ENCODE measurements around the gene PUS1. TPM values are rescaled to one million over a fixed set of nuclear protein-coding genes. Genes with fewer than 3 reads are reported as not detected.

The PUS1 gene
- total RNA-seq, 1 donor, result 13.0 TPM

DNA sequence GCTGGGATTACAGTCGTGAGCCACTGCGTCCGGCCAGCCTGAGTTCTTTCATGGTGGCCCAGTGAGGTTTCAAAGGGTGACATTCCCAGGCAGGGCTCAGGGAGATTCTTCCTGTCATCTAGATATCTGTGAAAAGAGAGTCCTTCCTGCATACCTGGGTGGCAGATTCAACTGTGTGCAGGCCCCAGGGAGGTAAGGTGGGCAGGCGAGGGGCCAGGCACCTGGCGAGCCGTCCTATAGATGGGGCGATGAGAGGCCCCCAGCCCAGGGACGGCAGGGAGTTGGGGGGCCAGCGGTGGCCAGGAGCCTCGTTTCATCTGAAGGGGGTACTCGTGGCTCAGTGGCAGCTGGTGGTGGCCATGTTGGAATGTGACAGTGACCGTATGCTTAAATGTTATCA, 13.6 kb downstream of the PUS1 start:
- no peak for DNase-seq (ENCODE audit: low read depth)
- TF ChIP-seq, protein P1, sequence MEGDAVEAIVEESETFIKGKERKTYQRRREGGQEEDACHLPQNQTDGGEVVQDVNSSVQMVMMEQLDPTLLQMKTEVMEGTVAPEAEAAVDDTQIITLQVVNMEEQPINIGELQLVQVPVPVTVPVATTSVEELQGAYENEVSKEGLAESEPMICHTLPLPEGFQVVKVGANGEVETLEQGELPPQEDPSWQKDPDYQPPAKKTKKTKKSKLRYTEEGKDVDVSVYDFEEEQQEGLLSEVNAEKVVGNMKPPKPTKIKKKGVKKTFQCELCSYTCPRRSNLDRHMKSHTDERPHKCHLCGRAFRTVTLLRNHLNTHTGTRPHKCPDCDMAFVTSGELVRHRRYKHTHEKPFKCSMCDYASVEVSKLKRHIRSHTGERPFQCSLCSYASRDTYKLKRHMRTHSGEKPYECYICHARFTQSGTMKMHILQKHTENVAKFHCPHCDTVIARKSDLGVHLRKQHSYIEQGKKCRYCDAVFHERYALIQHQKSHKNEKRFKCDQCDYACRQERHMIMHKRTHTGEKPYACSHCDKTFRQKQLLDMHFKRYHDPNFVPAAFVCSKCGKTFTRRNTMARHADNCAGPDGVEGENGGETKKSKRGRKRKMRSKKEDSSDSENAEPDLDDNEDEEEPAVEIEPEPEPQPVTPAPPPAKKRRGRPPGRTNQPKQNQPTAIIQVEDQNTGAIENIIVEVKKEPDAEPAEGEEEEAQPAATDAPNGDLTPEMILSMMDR (IDR thresholded peaks at IDR 0.05; ENCODE audit: insufficient read depth, low read depth, low read length), result no peak
- no peak overlapping the region for H3K4me3 ChIP-seq (ENCODE audit: low read depth, low read length)

DNA sequence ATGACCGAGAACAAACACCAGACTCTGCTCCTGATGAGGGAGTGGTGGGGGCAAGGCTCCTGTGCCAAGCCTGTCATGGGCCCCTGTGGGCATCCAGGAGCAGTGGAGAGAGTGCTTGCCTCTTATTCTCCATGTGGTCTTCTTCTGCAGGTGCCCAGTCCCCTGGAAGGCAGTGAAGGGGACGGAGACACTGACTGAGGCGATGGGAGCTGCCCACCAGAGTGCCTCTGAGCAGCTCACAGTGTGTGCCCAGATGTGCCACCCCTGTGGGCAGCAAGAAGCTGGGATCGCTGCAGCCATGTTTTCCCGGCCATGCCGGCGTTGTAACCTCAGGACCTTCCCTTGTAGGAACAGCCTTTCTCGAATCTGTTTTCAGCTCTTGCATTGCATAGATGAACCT, 14.3 kb downstream of the PUS1 start:
- no peak for DNase-seq (ENCODE audit: low read depth)
- no peak overlapping the region for H3K4me3 ChIP-seq (ENCODE audit: low read depth, low read length)
- TF ChIP-seq, protein P1 (IDR thresholded peaks at IDR 0.05; ENCODE audit: insufficient read depth, low read depth, low read length), result no peak

DNA sequence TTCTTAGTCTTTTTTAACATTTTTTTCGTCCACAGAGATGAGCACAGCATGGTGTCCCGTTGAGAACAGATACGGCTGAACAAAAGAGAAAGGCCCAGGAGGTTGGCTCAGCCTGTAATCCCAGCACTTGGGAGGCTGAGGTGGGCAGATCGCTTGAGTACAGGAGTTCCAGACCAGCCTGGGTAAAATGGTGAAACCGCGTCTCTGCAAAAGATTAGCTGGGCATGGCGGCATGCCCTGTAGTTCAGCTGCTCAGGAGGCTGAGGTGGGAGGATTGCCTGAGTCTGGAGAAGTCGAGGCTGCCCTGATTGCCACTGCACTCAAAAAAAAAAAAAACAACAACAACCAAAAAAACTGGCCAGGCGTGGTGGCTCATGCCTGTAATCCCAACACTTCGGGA, 14.8 kb downstream of the PUS1 start:
- no peak overlapping the region for H3K4me3 ChIP-seq (ENCODE audit: low read depth, low read length)
- DNase-seq (ENCODE audit: low read depth), result no peak
- TF ChIP-seq, protein P1 (IDR thresholded peaks at IDR 0.05; ENCODE audit: insufficient read depth, low read depth, low read length), result no peak

DNA sequence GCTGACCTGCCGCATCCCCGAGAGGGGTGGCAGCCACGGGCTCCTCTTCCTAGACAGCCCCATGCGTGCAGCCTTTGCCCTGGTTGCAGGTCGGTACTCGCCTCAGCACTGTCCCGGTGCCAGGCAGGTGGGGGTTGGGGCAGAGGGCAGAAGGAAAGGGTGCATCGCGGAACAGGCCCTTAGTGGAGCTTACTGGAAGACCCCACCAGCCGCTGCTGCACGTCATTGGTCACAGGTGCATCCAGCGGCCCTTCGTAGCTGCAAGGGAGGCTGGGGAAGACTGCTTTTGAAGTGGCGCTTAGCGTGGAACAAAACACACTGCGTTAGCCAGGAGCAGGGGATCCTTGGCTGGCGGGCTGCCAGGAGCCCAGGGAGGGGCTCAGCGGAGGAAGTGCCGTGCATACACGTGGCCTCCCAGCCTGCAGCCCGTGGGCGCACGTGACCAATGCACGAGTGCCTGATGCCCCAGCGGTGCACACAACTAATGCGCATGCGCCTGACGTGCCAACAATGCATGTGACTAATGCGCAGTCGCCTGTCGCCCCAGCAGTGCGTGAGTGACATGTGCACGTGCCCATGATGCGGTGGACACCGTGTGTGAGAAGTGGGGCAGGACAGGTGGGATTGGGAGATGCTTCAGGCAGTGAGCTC, 15.7 kb downstream of the PUS1 start:
- DNase-seq (ENCODE audit: low read depth), result no peak
- H3K4me3 ChIP-seq (ENCODE audit: low read depth, low read length), result no peak overlapping the region
- TF ChIP-seq, protein P1 (IDR thresholded peaks at IDR 0.05; ENCODE audit: insufficient read depth, low read depth, low read length), result no peak

DNA sequence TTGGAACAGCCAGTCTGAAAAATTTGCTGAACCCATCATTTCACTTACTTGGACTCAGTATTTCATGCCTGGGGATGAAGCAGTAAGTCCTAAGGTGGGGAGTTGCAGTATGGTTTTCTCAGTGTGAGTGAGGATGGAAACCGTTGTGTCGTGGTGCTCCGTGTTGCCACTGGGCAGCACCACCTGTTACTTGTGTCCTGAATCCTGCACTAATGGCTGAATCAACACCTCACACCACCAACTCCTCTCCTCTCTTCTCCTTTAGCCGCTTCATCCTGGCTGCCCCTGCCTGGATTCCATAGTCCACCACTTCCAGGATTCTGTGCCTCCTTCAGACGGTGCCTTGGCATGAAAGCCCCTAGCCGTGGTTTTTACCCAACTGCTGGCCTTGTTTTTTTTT, 17.7 kb downstream of the PUS1 start:
- TF ChIP-seq, protein P1 (IDR thresholded peaks at IDR 0.05; ENCODE audit: insufficient read depth, low read depth, low read length), result no peak
- no peak overlapping the region for H3K4me3 ChIP-seq (ENCODE audit: low read depth, low read length)
- no peak for DNase-seq (ENCODE audit: low read depth)

DNA sequence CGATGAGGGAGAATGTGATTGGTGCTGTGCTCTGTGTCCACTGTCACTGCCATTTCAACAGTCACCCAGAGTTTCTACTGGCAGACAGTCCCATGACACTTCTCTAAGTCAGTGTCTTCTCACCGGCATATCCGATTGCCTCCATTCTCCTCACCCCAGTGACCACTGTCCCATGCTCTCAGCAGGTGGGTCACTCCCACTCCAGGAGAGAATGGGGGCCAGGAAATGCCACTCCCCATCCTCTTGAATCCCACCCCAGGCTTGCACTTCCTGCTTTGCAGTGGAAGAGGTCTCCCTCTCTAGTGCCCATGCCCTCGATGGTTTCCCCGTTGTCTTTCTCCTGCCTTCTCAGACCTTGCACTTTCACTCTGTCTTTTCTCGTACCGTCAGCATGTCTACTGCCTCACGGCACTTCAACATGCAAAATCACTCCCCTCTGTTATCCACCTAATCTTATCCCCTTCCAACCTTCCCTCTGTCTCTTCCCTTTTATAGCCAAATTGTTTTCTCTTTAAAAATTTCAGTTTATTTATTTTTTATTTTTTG, 18.5 kb downstream of the PUS1 start:
- DNase-seq (ENCODE audit: low read depth), result no peak
- TF ChIP-seq, protein P1 (IDR thresholded peaks at IDR 0.05; ENCODE audit: insufficient read depth, low read depth, low read length), result no peak
- H3K4me3 ChIP-seq (ENCODE audit: low read depth, low read length), result no peak overlapping the region
